GM18498 (cell line): ENCODE measurements around the gene HMGN4.
"Not testable (repeated sequence)": the region's sequence is repeated elsewhere in the genome, so short reads cannot be mapped to it uniquely, and the experiment has no call there.

Experiments used
- ATAC-seq: cut with Tn5 transposase; IDR thresholded peaks from one replicate; pipeline ENCODE4 v1.9.1; 2021; ENCODE audit warnings: mild to moderate bottlenecking, moderate library complexity; ENCODE audit not compliant: unreplicated experiment

HMGN4 gene

DNA sequence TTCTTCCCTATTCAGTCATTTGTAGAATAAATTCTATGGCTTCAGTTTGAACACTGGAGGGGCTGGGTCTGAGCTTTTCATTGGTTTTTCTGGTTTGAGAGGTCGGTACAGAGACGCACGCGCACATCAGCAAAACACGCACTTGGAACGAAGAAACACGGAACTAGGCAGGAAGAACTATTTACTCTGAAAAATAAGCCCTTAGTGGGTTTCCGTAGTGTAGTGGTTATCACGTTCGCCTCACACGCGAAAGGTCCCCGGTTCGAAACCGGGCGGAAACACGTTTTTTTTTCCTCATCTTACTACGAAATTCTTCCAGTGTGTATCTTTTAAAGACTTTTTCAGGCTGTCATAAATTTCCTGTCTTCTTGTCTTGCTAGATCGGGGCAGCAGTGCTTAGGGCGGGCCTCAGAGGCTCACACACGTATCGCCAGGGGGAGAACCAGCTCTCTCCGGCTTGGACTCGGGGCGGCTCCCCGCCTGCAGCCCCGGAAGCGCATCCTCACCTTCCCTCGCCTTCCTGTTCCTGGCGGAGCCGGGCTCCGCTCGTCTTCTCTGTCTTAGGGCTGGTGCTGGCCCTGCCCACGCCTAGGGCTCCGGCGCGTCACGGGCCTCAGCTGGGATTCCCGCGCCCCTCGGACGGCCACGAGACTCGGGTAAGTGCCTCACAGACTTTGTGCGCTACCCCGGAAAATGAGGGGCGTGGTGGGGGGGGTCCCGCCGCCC is at the start of gene HMGN4:
Gene HMGN4, plus strand, starts transcription at position 521 of the 726 bp plus-strand sequence. CDS start 6,841 bp downstream, outside the sequence.
- peak; percentile 67 for ATAC-seq

DNA sequence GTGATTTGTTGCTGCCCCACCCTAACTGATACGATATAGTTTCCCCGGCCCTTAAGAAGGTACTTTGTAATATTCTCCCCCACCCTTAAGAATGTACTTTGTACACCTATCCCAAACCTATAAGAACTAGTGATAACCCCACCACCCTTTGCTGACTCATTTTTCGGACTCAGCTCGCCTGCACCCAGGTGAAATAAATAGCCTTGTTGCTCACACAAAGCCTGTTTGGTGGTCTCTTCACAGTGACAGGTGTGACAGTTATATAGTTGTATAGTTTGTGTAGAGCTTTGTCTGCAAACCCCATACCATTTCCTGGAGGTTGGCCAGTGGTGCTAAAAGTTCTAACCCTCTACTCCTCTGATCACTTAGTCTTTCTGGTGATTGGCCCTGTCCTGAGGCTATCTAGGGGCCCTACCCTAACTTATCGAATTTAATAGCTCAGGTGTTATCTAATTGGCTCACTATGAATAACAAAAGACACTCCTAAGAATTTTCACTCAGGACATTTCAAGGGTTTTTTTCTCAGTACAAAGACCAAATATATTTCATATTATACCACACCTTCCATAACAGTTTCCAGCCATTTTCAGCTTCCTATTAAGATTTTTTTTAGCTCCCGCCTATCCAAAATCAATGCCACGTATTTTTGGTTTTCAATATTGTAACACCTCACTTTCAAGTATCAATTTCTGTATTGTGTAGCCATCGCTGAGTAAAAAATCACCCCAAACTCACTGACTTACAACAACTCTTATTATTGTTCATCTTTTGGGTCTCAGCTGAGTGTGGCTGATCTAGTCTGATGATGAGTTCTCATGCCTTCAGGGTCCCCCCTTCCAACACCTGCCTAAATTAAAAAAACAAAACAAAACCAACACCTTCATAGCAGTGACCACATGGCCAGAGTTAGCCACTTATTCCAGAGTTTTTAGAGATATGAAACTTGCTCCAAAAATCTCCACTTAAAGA is 47.9 kb upstream of the HMGN4 start:
- no peak for ATAC-seq

GRCh38 chr6:26491604-26492003 is 46.6 kb upstream of the HMGN4 start:
- ATAC-seq: no peak

DNA sequence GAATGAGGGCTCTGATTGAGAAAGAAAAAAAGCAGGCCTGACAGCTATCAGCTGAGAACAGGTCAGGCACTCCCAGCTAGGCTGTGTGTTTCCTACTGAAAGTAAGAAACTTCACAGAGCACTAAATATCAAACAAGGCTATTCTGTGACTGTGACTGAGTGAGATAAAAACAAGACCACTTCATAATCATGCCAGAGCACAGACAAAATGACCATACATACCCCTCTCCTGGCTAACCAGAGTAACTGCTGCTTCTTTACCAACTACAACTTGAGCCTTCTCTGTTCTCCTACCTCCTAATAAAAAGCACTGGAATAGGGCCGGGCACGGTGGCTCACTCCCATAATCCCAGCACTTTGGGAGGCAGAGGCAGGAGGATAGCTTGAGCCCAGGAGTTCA is 44.9 kb upstream of the HMGN4 start:
- ATAC-seq: no peak

GRCh38 chr6:26494117-26494516 is 44.0 kb upstream of the HMGN4 start:
- ATAC-seq: no peak

DNA sequence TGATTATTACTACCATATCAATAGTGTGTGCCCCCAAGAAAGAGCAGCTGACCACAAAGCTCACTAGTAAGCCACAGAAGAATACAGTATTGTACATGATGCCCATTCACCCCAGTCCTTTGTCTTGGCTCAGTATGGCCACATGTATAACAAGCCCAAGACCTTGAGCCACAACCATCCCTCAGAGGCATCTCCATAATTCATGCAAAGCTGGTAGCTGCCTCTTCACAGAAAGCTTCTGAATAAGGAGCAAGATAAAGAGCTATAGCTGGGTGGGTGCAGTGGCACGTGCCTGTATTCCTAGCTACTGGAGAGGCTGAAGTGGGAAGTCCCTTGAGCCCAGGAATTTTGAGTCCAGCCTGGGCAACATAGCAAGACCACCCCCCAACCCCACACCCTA is 42.9 kb upstream of the HMGN4 start:
- ATAC-seq: no peak

- ATAC-seq: no peak
These were observed 40.6 kb upstream of the HMGN4 start for GRCh38 chr6:26497610-26498009.

DNA sequence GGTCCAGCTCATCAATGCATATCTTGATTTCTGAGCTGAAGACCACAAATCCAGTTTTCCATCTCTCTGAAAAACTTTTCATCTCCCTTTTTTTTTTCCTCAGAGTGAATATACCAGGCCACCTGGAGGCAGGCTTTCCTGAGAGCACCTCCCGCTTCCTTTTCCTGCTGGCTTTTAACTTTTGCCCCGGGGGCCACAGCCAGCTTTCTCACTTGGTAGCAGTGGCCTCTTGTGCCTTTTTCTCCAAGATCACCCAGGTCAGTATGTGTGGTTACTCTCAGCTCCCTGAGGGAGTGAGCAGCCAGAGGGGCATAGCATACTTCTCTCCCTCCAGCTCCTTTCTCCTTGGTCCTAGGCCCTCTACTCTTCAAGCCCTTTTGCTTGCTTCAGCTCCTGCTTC is 38.1 kb upstream of the HMGN4 start, which contains the start of gene BTN1A1:
Gene BTN1A1, plus strand, starts transcription at position 202 of the 400 bp plus-strand sequence. CDS start 984 bp downstream, outside the sequence.
- ATAC-seq: no peak

GRCh38 chr6:26501482-26501986 is 36.6 kb upstream of the HMGN4 start:
- ATAC-seq: no peak

- ATAC-seq: peak; percentile 52
These were observed 36.0 kb upstream of the HMGN4 start for GRCh38 chr6:26502165-26502564.

DNA sequence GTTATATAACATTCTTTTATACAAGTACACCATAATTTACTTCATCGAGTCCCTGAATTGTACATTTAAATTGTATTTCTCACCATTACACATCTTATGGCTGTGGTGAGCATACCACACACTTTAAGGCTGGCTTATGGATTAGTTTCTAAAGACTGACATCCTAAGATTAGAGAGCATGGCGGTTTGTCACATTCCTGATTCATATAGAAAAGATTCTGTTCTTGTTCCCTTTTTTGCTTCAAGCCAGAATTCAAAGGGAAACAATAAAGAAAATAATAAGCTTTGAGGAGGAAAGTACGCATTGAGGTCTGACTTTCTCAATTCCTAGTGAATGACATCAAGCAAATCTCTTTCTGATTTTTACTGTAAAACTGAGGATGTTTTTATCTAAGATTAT is 35.5 kb upstream of the HMGN4 start:
- no peak for ATAC-seq

GRCh38 chr6:26507658-26508057 is 30.5 kb upstream of the HMGN4 start:
- no peak for ATAC-seq

- ATAC-seq: not testable (repeated sequence)
These were observed 27.1 kb upstream of the HMGN4 start for GRCh38 chr6:26511033-26511432.

DNA sequence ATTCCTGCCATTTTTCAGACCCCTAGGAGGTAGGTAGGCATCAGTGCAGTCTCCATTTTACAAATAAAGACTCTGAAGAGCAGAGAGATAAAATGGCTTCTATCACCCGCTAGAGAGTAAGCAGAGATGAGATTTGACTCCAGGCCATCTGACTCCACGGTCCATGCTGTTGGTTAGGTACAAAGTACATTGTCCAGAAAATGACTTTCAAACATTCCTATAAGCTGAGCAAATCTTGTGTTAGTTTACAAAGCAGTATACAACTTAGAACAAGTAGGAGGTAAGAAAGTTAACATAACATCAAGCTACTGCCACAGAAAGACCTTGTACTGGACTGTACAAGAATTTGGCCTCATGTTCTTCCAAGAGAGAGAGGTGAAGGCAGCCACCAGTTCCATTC is 23.2 kb upstream of the HMGN4 start:
- ATAC-seq: no peak

GRCh38 chr6:26516481-26517427 is 21.4 kb upstream of the HMGN4 start:
- ATAC-seq: no peak

DNA sequence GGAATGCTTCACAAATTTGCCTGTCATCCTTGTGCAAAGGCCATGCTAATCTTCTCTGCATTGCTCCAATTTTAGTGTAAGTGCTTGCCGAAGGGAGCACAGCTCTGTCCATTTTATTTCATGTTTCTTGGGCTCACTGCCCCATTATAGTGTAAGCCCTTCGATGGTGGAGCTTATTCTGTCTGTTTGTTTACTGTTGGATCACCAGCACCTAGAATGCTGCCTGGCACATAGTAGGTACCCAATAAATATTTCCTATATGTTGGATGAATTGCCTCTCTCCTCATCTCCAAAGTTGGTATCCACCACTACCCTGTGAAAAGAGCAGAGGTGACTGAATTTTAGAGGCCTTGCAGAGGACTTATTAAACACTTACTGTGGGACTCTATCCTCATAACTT is 18.8 kb upstream of the HMGN4 start:
- ATAC-seq: no peak

DNA sequence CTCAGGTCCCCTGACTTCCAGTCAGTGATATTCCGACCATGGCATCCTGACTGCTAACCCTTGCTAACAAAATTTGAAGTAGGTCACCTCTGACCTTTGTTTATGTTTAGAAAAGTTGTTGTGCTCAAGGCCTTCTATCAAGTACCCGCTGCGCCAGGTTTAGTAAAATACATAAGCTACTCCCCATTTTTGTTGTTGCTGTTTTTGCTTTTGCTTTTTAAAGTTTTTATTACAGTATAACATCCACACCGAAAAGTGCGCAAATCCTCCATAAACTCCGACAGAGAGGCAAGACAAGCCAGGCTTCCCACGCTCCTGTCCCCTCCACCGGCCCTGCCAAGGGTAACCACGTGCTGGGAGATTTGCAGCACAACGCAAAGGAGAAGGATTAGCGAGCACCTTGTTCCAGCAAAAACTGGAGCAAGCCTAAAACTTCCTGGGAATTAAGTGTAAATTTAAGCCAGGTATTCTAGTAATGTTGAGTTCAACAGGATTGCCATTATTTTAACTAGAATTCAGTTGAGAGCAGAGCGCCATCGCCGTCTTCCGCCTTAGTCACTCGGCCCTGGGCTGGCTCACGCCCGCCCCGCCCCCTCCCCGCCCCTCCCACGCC is 17.8 kb upstream of the HMGN4 start:
- peak; percentile 30 for ATAC-seq

DNA sequence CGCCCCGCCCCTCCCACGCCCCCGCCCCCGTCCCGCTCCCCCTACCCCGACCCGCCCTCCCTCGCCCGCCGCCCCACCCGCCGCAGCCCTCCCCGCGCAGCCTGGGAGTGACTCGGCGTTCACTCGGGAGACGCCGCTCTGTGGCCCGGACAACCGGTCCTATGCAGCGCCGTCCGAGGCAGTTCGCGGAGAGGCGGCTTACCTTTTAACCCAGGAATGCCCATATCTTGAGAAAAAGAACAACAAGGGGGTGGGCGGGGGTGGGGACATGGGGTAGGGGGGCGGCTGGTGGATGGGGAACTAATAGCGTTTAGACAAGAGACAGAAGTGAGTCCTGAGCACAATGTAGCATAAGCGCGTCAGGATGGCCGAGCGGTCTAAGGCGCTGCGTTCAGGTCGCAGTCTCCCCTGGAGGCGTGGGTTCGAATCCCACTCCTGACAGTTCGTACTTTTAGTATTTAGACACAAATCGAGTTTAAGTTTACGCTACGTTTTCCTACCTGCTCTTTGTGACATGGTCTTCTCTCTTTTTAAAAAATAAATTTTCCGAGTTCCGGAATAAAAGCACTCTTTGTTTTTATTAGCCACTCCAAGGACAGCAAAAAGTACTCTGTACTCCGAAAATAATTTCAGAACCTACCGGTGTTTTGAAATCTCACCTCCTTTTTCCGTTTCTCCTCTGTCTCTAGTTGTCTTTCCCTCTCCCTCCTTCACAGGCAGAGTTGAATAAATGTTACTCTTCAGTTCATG is 17.1 kb upstream of the HMGN4 start:
- ATAC-seq: peak; percentile 61
